ENCODE results near the gene NKD1.

GRCh38 chr16:50499254-50499653, 48.9 kb upstream of the NKD1 start:
- TF ChIP-seq POLR2A (IDR thresholded peaks at IDR 0.05): no peak
- TF ChIP-seq CTCF (IDR thresholded peaks at IDR 0.05): no peak

All from breast epithelium (tissue), 3 donors.